ENCODE measurements around the gene WFIKKN1. TPM values are rescaled to one million over a fixed set of nuclear protein-coding genes. Genes with fewer than 3 reads are reported as not detected.

Gene WFIKKN1
- total and polyA plus RNA-seq, 2 donors (not counting 1 experiment from before 2014, with no cell fraction given) = 0.64 to 0.84 TPM

- H3K4me2 ChIP-seq (replicated peaks; ENCODE audit: low read depth, low read length, poor library complexity, severe bottlenecking) = no peak overlapping the region
- intact Hi-C loops (cut with micrococcal nuclease) = no loop called here
- no peak overlapping the region for H3K4me3 Mint-ChIP-seq
- ATAC-seq (ENCODE audit: low read depth) = no peak
- no peaks in the 10 kb centered on the region for H3K9me3 ChIP-seq (ENCODE audit: control extremely low read depth in 1 of 3, control insufficient read depth in 2 of 3, insufficient read depth in 1 of 3, low read length in 2 of 3)
- H3K4me1 Mint-ChIP-seq = peaks cover 45% of the 10 kb centered on the region
- no peak for TF ChIP-seq EZH2 (IDR thresholded peaks at IDR 0.05; ENCODE audit: borderline replicate concordance, insufficient read depth, low read depth, low read length, poor library complexity, severe bottlenecking)
- TF ChIP-seq CTCF (IDR thresholded peaks at IDR 0.05) = no peak
- H3K27me3 Mint-ChIP-seq = no peaks in the 10 kb centered on the region
- no peak overlapping the region for H3K27ac ChIP-seq (ENCODE audit: low read length in 2 of 2)
- H3K27me3 ChIP-seq (replicated peaks in 1 of 4; ENCODE audit: control extremely low read depth in 1 of 4, control insufficient read depth in 3 of 4, insufficient read depth in 4 of 4, low read length in 3 of 4) = no peaks in the 10 kb centered on the region
- peaks cover 72% of the 10 kb centered on the region for H3K79me2 ChIP-seq (ENCODE audit: control insufficient read depth, insufficient read depth, low read length)
- H2AFZ ChIP-seq (ENCODE audit: insufficient read depth, low read depth, low read length, poor library complexity, severe bottlenecking) = no peak overlapping the region
- WGBS (ENCODE audit: insufficient coverage) = 85% methylated on average over 22 of the region's 24 CpGs
- H3K9ac ChIP-seq (ENCODE audit: low read length) = no peak overlapping the region
- no peak overlapping the region for H3K4me3 ChIP-seq (ENCODE audit: control extremely low read depth in 1 of 5, extremely low read depth in 1 of 5, insufficient read depth in 1 of 5, low read depth in 2 of 5, low read length in 4 of 5)
- peaks cover 40% of the 10 kb centered on the region for H4K20me1 ChIP-seq (ENCODE audit: control insufficient read depth, insufficient read depth, low read length, poor library complexity, severe bottlenecking)
- ChIA-PET CTCF (interaction anchor here (1.0 kb wide), 1 partner anchor 9 kb away, joined by 4 read pairs; no protein-coding TSS in a partner anchor), POLR2A (interaction anchor here (0.6 to 1.4 kb wide), 2 partner anchors 44 to 396 kb away, joined by 3 to 5 read pairs; partner anchors contain the start of gene METTL26)
- no peaks in the 10 kb centered on the region for H3K9me3 Mint-ChIP-seq (ENCODE audit: insufficient read depth)
- no peaks in the 10 kb centered on the region for H3K36me3 ChIP-seq (replicated peaks in 1 of 2; ENCODE audit: control extremely low read depth in 1 of 2, control insufficient read depth in 1 of 2, extremely low read depth in 1 of 2, insufficient read depth in 2 of 2, low read length in 1 of 2)
- no peak for DNase-seq
- no peak overlapping the region for H3K27ac Mint-ChIP-seq
- peaks cover 14 to 25% of the 10 kb centered on the region in 2 donors for H3K4me1 ChIP-seq (ENCODE audit: control insufficient read depth in 2 of 2, insufficient read depth in 2 of 2, low read length in 2 of 2)
These were observed 38.1 kb upstream of the WFIKKN1 start for GRCh38 chr16:592518-593306.

- Histone ChIP-seq H3K79me2 (ENCODE audit: control insufficient read depth, insufficient read depth, low read length) (peaks cover 72% of the 10 kb centered on the region), H3K4me2 (replicated peaks; ENCODE audit: low read depth, low read length, poor library complexity, severe bottlenecking) (no peak overlapping the region), H3K9me3 (ENCODE audit: control extremely low read depth in 1 of 3, control insufficient read depth in 2 of 3, insufficient read depth in 1 of 3, low read length in 2 of 3) (no peaks in the 10 kb centered on the region), H2AFZ (ENCODE audit: insufficient read depth, low read depth, low read length, poor library complexity, severe bottlenecking) (no peak overlapping the region), H3K36me3 (replicated peaks in 1 of 2; ENCODE audit: control extremely low read depth in 1 of 2, control insufficient read depth in 1 of 2, extremely low read depth in 1 of 2, insufficient read depth in 2 of 2, low read length in 1 of 2) (no peaks in the 10 kb centered on the region), H3K4me3 (ENCODE audit: control extremely low read depth in 1 of 5, extremely low read depth in 1 of 5, insufficient read depth in 1 of 5, low read depth in 2 of 5, low read length in 4 of 5) (no peak overlapping the region), H3K27me3 (replicated peaks in 1 of 4; ENCODE audit: control extremely low read depth in 1 of 4, control insufficient read depth in 3 of 4, insufficient read depth in 4 of 4, low read length in 3 of 4) (no peaks in the 10 kb centered on the region), H3K9ac (ENCODE audit: low read length) (no peak overlapping the region), H3K27ac (ENCODE audit: low read length in 2 of 2) (no peak overlapping the region), H3K4me1 (ENCODE audit: control insufficient read depth in 2 of 2, insufficient read depth in 2 of 2, low read length in 2 of 2) (peaks cover 8 to 18% of the 10 kb centered on the region in 2 donors), H4K20me1 (ENCODE audit: control insufficient read depth, insufficient read depth, low read length, poor library complexity, severe bottlenecking) (peaks cover 40% of the 10 kb centered on the region)
- ChIA-PET CTCF (interaction anchor here (0.5 to 1.1 kb wide), 3 partner anchors 8 to 161 kb away, joined by 4 read pairs; no protein-coding TSS in a partner anchor), POLR2A (interaction anchor here (0.6 kb wide), 1 partner anchor 218 kb away, joined by 4 read pairs; no protein-coding TSS in a partner anchor)
- Mint-ChIP-seq H3K4me3 (peak overlapping the region; percentile 14), H3K27ac (peak overlapping the region; percentile 15), H3K9me3 (ENCODE audit: insufficient read depth) (no peaks in the 10 kb centered on the region), H3K27me3 (no peaks in the 10 kb centered on the region), H3K4me1 (peaks cover 39% of the 10 kb centered on the region)
- 92% methylated on average over 9 of the region's 9 CpGs for WGBS (ENCODE audit: insufficient coverage)
- TF ChIP-seq EZH2 (IDR thresholded peaks at IDR 0.05; ENCODE audit: borderline replicate concordance, insufficient read depth, low read depth, low read length, poor library complexity, severe bottlenecking) (no peak), CTCF (IDR thresholded peaks at IDR 0.05) (no peak)
- DNase-seq = no peak
- intact Hi-C loops (cut with micrococcal nuclease) = no loop called here
- ATAC-seq (ENCODE audit: low read depth) = no peak
These were observed 37.4 kb upstream of the WFIKKN1 start for GRCh38 chr16:593406-593805.

All from B cell (primary cell).